HEK293T (cell line): Measurements from ENCODE around the gene CHSY3.

Source experiments
- BHLHE40 ChIP-seq: fragments of 450-650 bp; IDR thresholded peaks from 2 replicates; pipeline ENCODE4 v1.6.1; 2016; ENCODE audit warnings: mild to moderate bottlenecking, moderate library complexity, borderline replicate concordance
- ELF4 ChIP-seq: fragments of 450-650 bp; IDR thresholded peaks from 2 replicates; pipeline ENCODE4 v1.6.1; 2017; ENCODE audit warnings: antibody characterized with exemption
- FOXK2 ChIP-seq: fragments of 450-650 bp; IDR thresholded peaks from 2 replicates; pipeline ENCODE4 v1.6.1; 2016; ENCODE audit warnings: mild to moderate bottlenecking
- FOXM1 ChIP-seq: fragments of 450-650 bp; IDR thresholded peaks from 2 replicates; pipeline ENCODE4 v1.6.1; 2017; ENCODE audit warnings: mild to moderate bottlenecking, borderline replicate concordance
- HDGF ChIP-seq: fragments of 450-650 bp; IDR thresholded peaks from 2 replicates; pipeline ENCODE4 v1.6.1; 2017; ENCODE audit warnings: antibody characterized with exemption, borderline replicate concordance
- LEF1 ChIP-seq: fragments of 450-650 bp; IDR thresholded peaks from 2 replicates; pipeline ENCODE4 v1.6.1; 2017; ENCODE audit warnings: mild to moderate bottlenecking, borderline replicate concordance
- NFRKB ChIP-seq: fragments of 450-650 bp; IDR thresholded peaks from 2 replicates; pipeline ENCODE4 v1.6.1; 2016; ENCODE audit warnings: mild to moderate bottlenecking, moderate library complexity
- PKNOX1 ChIP-seq: fragments of 450-650 bp; IDR thresholded peaks from 2 replicates; pipeline ENCODE4 v1.6.1; 2016
- SP1 ChIP-seq: fragments of 450-650 bp; IDR thresholded peaks from 2 replicates; pipeline ENCODE4 v1.6.1; 2017
- SUZ12 ChIP-seq: fragments of 450-650 bp; IDR thresholded peaks from 2 replicates; pipeline ENCODE4 v1.6.1; 2016; ENCODE audit warnings: mild to moderate bottlenecking
- TARDBP ChIP-seq: fragments of 450-650 bp; IDR thresholded peaks from 2 replicates; pipeline ENCODE4 v1.6.1; 2016
- ZNF384 ChIP-seq: fragments of 450-650 bp; IDR thresholded peaks from 2 replicates; pipeline ENCODE4 v1.6.1; 2016

DNA sequence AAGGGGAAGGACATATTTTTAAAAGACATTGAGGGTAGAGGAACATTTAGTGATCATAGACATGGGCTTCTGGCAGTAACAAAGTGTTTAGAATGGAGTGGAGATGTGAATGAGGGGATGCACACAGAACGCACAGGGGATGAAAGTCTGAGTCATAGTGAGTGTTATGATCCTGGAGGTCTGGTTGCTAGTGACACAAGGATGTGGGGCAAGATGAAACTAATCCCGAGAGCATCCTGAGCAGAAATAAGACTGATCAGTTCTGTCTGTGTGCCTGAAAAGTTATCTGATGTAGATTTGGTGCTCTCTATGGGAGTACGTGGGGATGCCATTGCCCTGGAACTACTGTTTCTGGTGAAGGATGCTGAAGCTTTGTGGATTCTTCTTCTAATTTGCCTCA lies 141.1 kb downstream of the CHSY3 start:
- no peak for TF ChIP-seq SUZ12
- TF ChIP-seq FOXM1: no peak
- TF ChIP-seq SP1: no peak
- no peak for TF ChIP-seq NFRKB
- no peak for TF ChIP-seq LEF1
- TF ChIP-seq TARDBP: no peak
- TF ChIP-seq ZNF384: no peak
- TF ChIP-seq BHLHE40: no peak
- TF ChIP-seq ELF4: no peak
- TF ChIP-seq PKNOX1: no peak
- no peak for TF ChIP-seq HDGF
- TF ChIP-seq FOXK2: no peak
